GM18526 (cell line): ENCODE measurements around the gene CTTNBP2.

Experiments used
- POLR2A ChIP-seq: IDR thresholded peaks from 3 replicates; pipeline ENCODE4 v1.6.1; 2011; ENCODE audit not compliant: insufficient read length; ENCODE audit errors: extremely low read depth

The CTTNBP2 gene

GRCh38 chr7:117683430-117684175 lies 189.6 kb downstream of the CTTNBP2 start:
- no peak for TF ChIP-seq POLR2A

GRCh38 chr7:117682681-117683385 lies 190.4 kb downstream of the CTTNBP2 start:
- TF ChIP-seq POLR2A = no peak

- TF ChIP-seq POLR2A = no peak
These were observed 194.1 kb downstream of the CTTNBP2 start for GRCh38 chr7:117679120-117679519.

GRCh38 chr7:117675497-117676435 lies 197.5 kb downstream of the CTTNBP2 start:
- TF ChIP-seq POLR2A = no peak

- no peak for TF ChIP-seq POLR2A
These were observed 198.6 kb downstream of the CTTNBP2 start for GRCh38 chr7:117674617-117675016.

GRCh38 chr7:117673839-117674238 lies 199.4 kb downstream of the CTTNBP2 start:
- TF ChIP-seq POLR2A = no peak

GRCh38 chr7:117673367-117673766 lies 199.9 kb downstream of the CTTNBP2 start:
- no peak for TF ChIP-seq POLR2A

- no peak for TF ChIP-seq POLR2A
These were observed 200.8 kb downstream of the CTTNBP2 start for GRCh38 chr7:117672453-117672852.

GRCh38 chr7:117669818-117670217 lies 203.4 kb downstream of the CTTNBP2 start:
- no peak for TF ChIP-seq POLR2A

- TF ChIP-seq POLR2A = no peak
These were observed 205.8 kb downstream of the CTTNBP2 start for GRCh38 chr7:117667456-117667855.

GRCh38 chr7:117666689-117667088 lies 206.6 kb downstream of the CTTNBP2 start:
- TF ChIP-seq POLR2A = no peak

GRCh38 chr7:117666031-117666430 lies 207.2 kb downstream of the CTTNBP2 start:
- no peak for TF ChIP-seq POLR2A

- TF ChIP-seq POLR2A = no peak
These were observed 207.9 kb downstream of the CTTNBP2 start for GRCh38 chr7:117665368-117665767.

GRCh38 chr7:117664047-117664446 lies 209.2 kb downstream of the CTTNBP2 start:
- no peak for TF ChIP-seq POLR2A

GRCh38 chr7:117661328-117661727 lies 211.9 kb downstream of the CTTNBP2 start:
- no peak for TF ChIP-seq POLR2A
